NCI-H510A treated with DMSO at 0.1 percent for 48 hours (cell line): ENCODE results near the gene EIF4G2.

Experiments
- DNase-seq: peaks from one replicate; lab custom pipeline; 2025; lab: John Stamatoyannopoulos, UW

EIF4G2 gene

DNA sequence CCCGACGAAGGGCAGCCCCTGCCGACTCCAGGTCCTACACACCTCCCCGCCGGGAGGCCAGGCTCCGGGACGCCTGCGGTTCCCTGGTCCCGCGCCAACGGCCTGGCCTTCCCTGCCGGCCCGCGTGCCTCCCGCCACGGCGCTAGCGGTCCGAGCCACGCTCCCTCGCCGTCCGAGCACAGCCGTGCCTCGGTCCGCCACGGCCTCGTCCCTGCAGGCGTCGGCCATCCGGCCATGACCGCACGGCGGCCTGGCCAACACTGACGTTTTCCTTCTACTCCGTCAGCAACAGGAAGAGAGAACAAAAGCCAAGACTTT, 532 bp downstream of the EIF4G2 start:
- no peak for DNase-seq

DNA sequence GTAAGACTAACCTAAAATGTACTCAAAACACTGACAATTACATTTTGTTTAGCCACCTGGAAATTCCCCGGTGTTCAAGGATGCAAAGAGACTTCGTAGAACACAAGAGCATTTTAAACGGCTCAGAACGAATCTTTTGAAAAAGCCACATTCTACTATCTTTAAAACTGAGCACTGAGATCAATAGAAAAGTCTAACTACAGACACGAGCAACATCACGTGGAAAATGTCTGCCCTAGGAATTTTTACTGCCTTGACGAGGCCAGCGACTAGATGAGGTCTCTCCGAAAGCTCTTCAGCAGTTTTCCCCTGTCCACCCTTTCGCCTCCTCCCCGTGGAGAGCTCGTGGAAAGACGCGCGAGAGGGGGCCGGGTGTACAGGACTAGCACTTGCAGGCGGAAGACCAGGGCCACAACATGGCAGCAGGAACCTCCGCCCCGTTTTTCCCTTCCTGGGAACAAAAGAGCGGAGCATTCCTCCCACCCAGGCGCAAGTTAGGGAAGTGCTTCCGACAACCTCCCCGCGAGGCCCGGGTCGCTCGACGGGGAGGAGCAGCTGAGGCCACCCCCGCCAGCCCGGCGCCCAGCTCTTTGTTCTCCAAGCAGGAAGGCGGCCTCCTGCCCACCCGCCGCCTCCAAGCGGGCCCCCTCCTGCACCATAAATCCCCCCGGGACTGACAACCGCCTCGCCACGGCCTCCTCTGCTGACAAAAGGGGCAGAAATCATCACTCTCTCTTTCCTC, 1.1 kb downstream of the EIF4G2 start:
- DNase-seq, result no peak

- DNase-seq, result no peak
Observed at GRCh38 chr11:10806206-10806605, 2.5 kb downstream of the EIF4G2 start.

- no peak for DNase-seq
Observed at GRCh38 chr11:10805741-10806140, 3.0 kb downstream of the EIF4G2 start.

- DNase-seq, result no peak
Observed at GRCh38 chr11:10803676-10804075, 5.0 kb downstream of the EIF4G2 start.

DNA sequence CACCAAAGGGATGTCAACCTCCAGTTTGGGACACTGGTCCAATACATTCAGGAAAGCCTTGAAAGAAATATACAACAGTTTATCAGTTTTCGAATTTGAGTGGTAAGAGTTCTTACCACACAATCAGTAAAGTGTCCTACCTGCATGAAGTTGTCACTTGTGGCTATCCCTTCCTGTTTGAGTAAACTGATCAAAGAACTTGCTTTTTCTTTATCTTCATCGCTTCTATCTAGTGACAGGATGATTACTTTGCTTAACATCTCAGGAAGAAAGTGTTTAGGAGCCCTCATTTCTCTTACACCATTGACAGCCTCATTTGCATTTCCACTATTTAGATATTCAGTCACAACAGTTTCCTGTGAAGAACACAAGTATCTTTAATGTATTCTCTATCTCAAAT, 8.4 kb downstream of the EIF4G2 start:
- no peak for DNase-seq

DNA sequence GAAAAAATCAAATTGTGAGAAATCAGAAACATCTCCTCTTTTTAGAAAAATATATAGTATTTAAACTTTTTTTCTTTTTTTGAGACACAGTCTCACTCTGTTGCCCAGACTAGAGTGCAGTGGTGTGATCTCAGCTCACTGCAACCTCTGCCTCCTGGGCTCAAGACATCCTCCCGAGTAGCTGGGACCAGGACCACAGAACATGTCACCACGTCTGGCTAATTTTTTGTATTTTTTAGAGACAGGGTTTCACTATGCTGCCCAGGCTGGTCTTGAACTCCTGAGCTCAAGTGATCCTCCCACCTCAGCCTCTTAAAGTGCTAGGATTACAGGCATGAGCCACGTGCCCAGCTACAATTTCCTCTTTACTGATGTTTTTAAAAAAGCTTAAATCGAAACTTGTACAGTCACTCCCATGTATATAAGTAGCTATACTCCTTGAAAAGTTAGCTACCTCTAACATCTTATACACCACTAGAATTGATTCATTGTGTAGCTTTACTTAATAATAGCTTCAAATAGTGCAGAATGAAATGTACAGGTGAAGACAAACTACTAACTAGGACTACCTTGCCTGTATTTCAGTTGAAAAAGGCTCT, 10.3 kb downstream of the EIF4G2 start:
- no peak for DNase-seq

DNA sequence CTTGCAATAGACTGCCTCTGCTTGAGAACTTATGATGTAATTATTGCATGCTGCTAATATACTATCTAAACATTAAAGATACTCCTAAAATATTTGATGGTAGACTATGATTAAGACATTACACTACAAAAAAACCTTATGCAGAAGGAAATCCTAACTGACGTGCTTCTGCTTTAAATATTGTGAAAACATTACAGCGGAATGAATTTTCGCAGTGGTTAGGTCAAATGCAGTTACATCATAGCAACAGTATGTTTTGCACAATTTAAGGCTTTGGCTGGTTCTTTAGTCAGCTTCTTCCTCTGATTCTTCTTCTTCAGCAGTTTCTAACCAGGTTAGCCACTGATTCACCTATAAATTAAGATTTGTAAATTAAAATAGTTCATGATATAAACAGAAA, 11.2 kb downstream of the EIF4G2 start:
- no peak for DNase-seq

GRCh38 chr11:10797001-10797400, 11.7 kb downstream of the EIF4G2 start:
- DNase-seq, result no peak

DNA sequence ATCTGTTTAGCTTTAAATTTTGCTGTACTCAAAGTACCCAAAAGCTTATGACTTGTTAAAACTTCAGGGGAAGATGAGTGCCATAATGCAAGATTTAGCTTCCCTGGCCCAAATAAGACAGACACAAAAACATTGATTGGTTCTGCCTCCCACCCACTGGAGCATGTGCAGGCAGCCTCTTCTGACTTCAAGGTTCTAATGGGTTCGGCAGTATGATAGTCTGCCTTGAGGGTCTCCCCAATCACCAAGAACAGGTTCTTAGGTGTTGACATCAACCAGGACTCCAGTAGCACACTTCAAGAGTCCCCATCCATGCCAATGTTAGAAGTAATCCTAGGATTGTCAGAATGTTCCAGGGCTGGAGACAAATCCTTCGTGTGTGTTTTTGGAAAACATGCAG, 12.5 kb downstream of the EIF4G2 start:
- DNase-seq, result no peak

DNA sequence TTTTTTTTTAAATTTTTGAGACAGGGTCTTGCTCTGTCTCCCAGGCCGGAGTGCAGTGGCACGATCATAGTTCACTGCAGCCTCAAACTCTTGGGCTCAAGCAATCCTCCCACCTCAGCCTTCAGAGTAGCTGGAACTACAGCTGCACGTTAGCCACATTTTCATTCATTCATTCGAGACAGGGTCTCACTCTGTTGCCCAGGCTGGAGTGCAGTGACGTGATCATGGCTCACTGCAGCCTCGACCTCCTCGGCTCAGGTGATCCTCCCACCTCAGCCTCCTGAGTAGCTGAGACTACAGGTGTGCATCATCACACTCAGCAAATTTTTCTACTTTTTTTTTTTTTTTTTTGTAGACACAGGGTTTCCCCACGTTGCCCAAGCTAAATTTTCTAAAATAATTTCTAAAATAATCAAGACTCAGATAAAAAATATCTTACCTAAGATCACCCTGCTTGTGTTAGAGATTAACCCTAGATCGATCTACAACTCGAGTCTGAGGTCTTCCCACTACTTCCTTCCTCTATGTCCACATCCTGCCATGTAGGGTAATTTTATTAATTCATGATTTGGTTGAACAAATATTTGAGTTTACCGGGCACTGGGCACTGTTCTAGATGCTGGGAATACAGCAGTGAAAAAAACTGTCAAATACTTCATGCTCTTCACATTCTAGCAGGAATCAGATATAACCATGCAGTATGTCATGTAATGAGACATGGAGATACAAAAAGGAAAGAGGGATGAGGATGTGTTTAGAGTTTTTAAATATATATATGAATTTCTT, 15.1 kb downstream of the EIF4G2 start:
- no peak for DNase-seq

- DNase-seq, result peak; percentile 56
Observed at GRCh38 chr11:10792385-10793068, 16.2 kb downstream of the EIF4G2 start.

- no peak for DNase-seq
Observed at GRCh38 chr11:10786451-10786850, 22.3 kb downstream of the EIF4G2 start.

- no peak for DNase-seq
Observed at GRCh38 chr11:10785146-10785474, 23.6 kb downstream of the EIF4G2 start.

GRCh38 chr11:10784232-10785145, 24.2 kb downstream of the EIF4G2 start:
- peak; percentile 69 for DNase-seq

DNA sequence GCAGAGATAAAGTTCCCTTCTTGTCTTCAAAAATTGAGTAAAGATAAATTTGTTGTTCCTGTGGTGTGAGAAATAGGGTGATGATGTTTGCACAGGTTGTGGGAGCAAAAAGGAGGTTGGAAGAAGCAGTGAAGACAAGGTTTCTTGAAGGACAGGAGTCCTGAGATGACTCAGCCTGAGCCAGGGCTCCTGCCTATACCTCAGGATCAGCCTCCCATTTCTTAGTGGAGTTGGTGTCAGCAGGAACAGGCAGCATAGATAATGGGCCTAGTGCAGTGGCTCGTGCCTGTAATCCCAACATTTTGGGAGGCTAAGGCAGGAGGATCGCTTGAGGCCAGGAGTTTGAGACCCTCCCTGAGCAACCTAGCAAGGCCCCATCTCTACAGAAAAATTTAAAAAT, 28.7 kb downstream of the EIF4G2 start:
- DNase-seq, result no peak

GRCh38 chr11:10779086-10779485, 29.6 kb downstream of the EIF4G2 start:
- no peak for DNase-seq

DNA sequence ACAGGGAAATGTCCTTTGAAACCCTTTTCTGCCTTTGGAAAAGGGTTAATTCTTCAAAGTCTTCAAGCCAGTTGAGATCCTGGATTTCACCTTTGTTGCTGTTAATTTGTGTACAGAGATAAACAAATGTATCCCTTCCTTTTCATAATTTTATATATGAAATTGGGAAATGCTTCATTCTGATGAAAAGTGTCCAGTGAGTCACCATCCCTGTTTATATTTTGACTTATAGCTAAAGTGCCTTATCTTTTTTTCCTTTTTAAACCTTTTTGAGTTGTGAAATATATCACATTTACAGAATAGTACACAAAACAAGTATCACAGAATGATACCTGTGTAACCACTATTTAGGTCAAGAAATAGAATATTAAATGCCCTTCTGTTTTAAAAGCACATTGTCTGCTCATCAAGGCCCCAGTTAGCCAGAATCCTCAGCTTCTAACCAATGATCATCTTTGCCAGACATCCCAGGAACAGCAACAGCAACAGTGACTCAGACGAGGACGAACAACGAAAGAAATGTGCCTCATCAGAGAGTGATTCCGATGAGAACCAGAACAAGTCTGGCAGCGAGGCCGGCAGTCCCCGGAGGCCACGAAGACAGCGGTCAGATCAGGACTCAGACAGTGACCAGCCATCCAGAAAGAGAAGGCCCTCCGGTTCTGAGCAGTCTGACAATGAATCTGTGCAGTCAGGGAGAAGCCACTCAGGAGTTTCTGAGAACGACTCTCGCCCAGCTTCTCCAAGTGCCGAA, 30.3 kb downstream of the EIF4G2 start:
- DNase-seq, result no peak

- no peak for DNase-seq
Observed at GRCh38 chr11:10777806-10778205, 30.9 kb downstream of the EIF4G2 start.

GRCh38 chr11:10777393-10777793, 31.3 kb downstream of the EIF4G2 start:
- no peak for DNase-seq

DNA sequence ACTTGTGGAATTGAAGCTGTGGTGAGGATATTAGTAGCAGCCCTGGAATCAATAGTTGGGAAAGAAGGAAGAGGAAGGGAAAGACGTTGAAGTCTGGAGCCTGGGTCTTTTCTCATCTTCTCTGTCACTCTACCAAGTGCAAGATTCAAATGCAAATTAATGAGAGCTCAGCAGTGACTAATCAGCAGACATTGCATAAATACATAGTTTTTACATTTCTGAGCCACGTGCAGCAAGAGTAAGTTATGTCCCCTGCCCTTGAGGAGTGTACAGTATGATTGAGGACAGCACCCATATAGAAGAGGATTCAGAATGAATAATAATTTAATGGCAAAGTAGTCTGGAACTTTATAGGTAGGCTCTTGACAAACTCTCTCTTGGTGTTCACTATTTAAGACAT, 33.9 kb downstream of the EIF4G2 start:
- no peak for DNase-seq
